Glutamatergic neuron (in vitro differentiated cells): Measurements from ENCODE around the gene SLC7A7. TPM values are rescaled to one million over a fixed set of nuclear protein-coding genes. Genes with fewer than 3 reads are reported as not detected.

Experiments used
- DNase-seq: peaks from one replicate; pipeline ENCODE4 v3.0.0; 2022
- H3K27ac Mint-ChIP-seq: one replicate; pipeline ENCODE4 v1.8.0; 2020; ENCODE audit warnings: mild to moderate bottlenecking, mixed read lengths, inconsistent platforms; ENCODE audit not compliant: unreplicated experiment
- H3K27me3 Mint-ChIP-seq: one replicate; pipeline ENCODE4 v1.8.0; 2020; ENCODE audit warnings: mild to moderate bottlenecking, moderate library complexity, mixed read lengths, inconsistent platforms; ENCODE audit not compliant: unreplicated experiment
- H3K36me3 Mint-ChIP-seq: one replicate; pipeline ENCODE4 v1.8.0; 2020; ENCODE audit warnings: mild to moderate bottlenecking, mixed read lengths, inconsistent platforms; ENCODE audit not compliant: unreplicated experiment
- H3K4me1 Mint-ChIP-seq: one replicate; pipeline ENCODE4 v1.8.0; 2020; ENCODE audit warnings: mild to moderate bottlenecking, low read depth, mixed read lengths, inconsistent platforms; ENCODE audit not compliant: unreplicated experiment
- H3K4me3 Mint-ChIP-seq: one replicate; pipeline ENCODE4 v1.8.0; 2020; ENCODE audit warnings: mild to moderate bottlenecking, mixed read lengths, inconsistent platforms; ENCODE audit not compliant: unreplicated experiment
- H3K9me3 Mint-ChIP-seq: one replicate; pipeline ENCODE4 v1.8.0; 2020; ENCODE audit warnings: mild to moderate bottlenecking, moderate library complexity, mixed read lengths, inconsistent platforms; ENCODE audit not compliant: unreplicated experiment
- CTCF ChIP-seq: fragments of 200-600 bp; sonication (generic); IDR thresholded peaks from one replicate; pipeline ENCODE4 v1.5.0; 2021; ENCODE audit not compliant: partially characterized antibody, unreplicated experiment
- total RNA-seq: library from RNA; stranded (reverse); fragmentation: NEBNext Ultra II Directional; extraction: Animal tissue kit (Norgen Biotek cat#: 25700); gene quantifications from one replicate; pipeline ENCODE4 v1.2.1, GENCODE V29; 2021; ENCODE audit not compliant: unreplicated experiment

Gene SLC7A7
- total RNA-seq, 1 donor from 2014 or later: 1.7 TPM

- DNase-seq: no peak
- Mint-ChIP-seq H3K36me3 (no peaks in the 10 kb centered on the region), H3K27ac (no peak overlapping the region), H3K9me3 (peaks cover 1% of the 10 kb centered on the region), H3K4me1 (peaks cover 3% of the 10 kb centered on the region), H3K4me3 (no peak overlapping the region), H3K27me3 (peaks cover 12% of the 10 kb centered on the region)
- TF ChIP-seq CTCF: no peak
Measured at GRCh38 chr14:22772725-22773124, 42.5 kb downstream of the SLC7A7 start.

GRCh38 chr14:22770481-22771187, 44.6 kb downstream of the SLC7A7 start:
- no peak for TF ChIP-seq CTCF
- Mint-ChIP-seq H3K27me3 (peaks cover 17% of the 10 kb centered on the region), H3K36me3 (no peaks in the 10 kb centered on the region), H3K4me1 (peaks cover 5% of the 10 kb centered on the region), H3K4me3 (no peak overlapping the region), H3K27ac (no peak overlapping the region), H3K9me3 (peaks cover 7% of the 10 kb centered on the region)
- no peak for DNase-seq

- Mint-ChIP-seq H3K27ac (no peak overlapping the region), H3K9me3 (peaks cover 7% of the 10 kb centered on the region), H3K4me1 (peaks cover 5% of the 10 kb centered on the region), H3K36me3 (no peaks in the 10 kb centered on the region), H3K4me3 (peak overlapping the region; percentile 45), H3K27me3 (peaks cover 9% of the 10 kb centered on the region)
- TF ChIP-seq CTCF: no peak
- no peak for DNase-seq
Measured at GRCh38 chr14:22769369-22769768, 45.9 kb downstream of the SLC7A7 start.

- no peak overlapping the region for H3K27ac Mint-ChIP-seq
- DNase-seq: no peak
- TF ChIP-seq CTCF: no peak
- H3K4me1 Mint-ChIP-seq: peaks cover 5% of the 10 kb centered on the region
- H3K4me3 Mint-ChIP-seq: peak overlapping the region; percentile 45
- no peaks in the 10 kb centered on the region for H3K36me3 Mint-ChIP-seq
- H3K9me3 Mint-ChIP-seq: peaks cover 7% of the 10 kb centered on the region
- H3K27me3 Mint-ChIP-seq: peaks cover 7% of the 10 kb centered on the region
Measured at GRCh38 chr14:22768947-22769346, 46.3 kb downstream of the SLC7A7 start.

DNA sequence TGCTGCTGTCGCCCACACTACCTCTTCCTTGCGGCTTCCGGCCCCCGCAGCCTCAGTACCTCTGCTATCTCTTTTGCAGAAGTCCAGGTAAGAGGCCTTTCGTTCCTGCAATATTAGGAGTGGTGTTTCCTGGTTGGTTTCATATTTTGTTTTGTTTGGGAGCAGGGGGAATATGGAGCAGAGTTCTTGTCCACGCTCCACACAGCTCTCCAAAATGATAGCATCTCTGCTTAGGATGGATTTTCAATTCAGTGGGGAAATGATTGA, 48.0 kb downstream of the SLC7A7 start:
- DNase-seq: no peak
- no peak for TF ChIP-seq CTCF
- H3K27ac Mint-ChIP-seq: peak overlapping the region; percentile 96
- peaks cover 5% of the 10 kb centered on the region for H3K4me1 Mint-ChIP-seq
- H3K9me3 Mint-ChIP-seq: peaks cover 7% of the 10 kb centered on the region
- H3K36me3 Mint-ChIP-seq: no peaks in the 10 kb centered on the region
- peak overlapping the region; percentile 93 for H3K4me3 Mint-ChIP-seq
- H3K27me3 Mint-ChIP-seq: peaks cover 6% of the 10 kb centered on the region
